DMS 273 (cell line): ENCODE results near the gene INO80C.

Experiments used
- DNase-seq: peaks from one replicate; lab custom pipeline; 2025; ENCODE audit not compliant: unreplicated experiment; lab: John Stamatoyannopoulos, UW

The INO80C gene

GRCh38 chr18:35435401-35435800, 62.4 kb downstream of the INO80C start:
- no peak for DNase-seq

DNA sequence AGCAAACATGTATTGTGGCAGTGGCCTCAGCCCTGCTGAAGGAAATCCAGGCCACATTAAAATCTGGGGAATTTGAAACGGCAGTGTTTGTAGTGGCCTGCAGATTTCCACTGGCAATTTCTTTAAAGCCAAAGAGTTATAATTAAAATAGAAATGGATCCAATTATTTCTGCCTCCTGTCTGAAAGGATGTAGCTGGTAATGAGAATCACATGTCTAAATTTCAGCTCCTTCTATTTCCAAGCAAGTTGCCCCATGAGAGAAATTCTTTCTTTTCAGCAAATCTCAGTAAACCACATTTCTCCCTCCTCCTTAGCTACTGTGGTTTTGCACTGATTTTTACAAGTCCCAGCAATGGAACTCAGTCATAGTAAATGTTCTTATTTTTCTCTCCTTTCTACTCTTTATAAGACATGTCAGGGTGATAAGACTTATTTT, 65.2 kb downstream of the INO80C start:
- no peak for DNase-seq

DNA sequence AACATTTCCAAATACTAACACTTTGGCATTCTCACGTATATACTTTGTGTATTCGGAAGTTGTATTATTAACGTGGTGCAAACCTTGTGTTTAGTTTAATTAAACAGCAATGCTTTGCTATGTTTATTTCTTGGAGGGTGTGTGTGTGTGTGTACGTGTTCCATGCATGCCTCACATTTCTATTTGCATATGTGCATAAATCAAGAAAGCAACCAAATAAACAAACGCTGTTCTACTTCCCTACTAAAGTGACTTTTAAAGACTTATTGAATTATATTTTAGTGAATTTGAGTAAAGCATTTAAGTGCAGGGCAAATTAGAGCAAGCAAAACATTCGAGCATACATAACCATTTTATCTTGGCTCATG, 66.4 kb downstream of the INO80C start:
- no peak for DNase-seq

DNA sequence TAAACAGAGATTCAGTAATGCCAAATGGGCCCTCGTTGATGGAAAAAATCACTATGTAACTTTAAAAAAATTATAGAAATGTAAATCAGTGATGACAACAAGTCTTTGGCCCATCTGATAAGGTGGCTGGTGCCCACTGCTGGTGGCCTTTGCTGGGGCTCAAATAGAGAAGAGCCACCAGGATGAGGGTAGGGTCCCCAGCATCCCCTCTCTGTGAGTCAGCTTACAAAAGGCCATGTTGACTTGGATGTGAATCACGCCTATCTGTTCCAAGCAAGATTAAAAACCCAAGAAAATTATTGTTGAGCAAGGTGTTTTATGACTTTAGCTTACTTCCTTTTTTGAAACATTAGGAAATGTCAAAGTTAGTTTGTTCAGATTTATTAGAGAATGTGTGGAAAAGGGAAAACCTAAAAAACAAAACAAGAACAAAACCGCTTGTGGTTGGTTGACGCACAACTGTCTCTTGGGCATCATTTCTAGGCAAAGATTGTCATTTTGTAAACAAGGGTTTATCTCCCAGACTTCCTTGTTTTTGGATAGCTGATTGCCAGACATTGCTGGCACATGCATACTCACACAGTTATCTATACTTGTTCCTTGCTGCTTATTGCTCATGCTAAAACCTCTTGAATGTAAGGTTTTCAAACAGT, 66.9 kb downstream of the INO80C start:
- no peak for DNase-seq

DNA sequence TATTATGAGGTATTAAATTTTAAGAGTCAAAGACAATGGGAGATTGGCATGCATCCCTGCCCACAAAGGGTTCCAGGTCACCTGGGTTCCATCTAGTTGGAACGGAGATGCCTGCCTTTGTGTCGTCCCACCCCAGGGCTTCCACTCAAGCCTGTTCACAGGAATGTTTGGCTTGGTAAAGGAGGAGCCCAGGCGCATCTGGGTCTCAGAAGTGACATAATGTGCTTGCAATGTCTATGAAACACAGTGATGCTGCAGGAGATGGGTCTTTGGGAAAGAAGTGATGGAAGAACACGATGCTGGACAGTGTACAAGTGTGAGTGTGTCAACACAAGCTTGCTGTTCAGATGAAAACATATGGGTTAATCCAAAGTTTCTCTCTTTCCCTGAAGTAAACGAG, 71.0 kb downstream of the INO80C start:
- DNase-seq: no peak

GRCh38 chr18:35424356-35424755, 73.4 kb downstream of the INO80C start:
- no peak for DNase-seq

DNA sequence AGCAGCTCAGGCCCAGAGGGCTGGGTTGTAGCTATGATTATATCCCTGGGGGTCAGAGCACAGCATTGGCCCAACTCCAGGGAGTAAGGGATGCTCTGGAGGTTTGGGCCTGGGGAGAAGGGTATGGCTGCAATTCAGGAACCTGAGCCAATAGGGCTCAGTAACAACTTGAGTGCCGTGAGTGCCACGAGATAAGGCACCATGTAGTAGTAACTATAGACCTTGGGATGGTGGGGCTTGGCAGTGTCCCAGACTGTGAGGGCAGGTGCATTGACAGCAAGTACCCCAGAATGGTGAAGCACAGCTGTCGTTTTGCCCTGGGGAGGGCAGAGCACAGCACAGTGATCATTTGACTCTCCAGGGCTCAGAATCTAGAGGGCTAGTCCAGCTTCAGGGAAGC, 75.5 kb downstream of the INO80C start:
- no peak for DNase-seq

DNA sequence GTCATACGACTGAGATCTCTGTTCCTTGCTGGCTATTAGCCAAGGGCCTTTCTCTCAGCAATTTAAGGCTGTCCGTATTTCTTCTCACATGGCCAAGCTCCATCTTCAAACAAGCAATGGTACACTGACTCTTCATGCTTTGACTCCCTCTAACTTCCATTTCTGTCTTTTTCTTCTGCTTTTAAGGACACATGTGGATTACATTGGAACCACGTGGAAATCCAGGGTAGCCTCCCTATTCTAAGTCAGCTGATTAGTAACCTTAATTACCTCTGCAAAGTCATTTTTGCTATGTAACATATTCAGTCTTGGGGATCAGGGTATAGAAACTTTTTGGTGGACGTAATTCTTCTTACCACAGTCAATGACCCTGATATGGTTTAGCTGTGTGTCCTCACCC, 79.2 kb downstream of the INO80C start:
- no peak for DNase-seq
